ENCODE measurements around the gene MTHFD2L. TPM values are rescaled to one million over a fixed set of nuclear protein-coding genes. Genes with fewer than 3 reads are reported as not detected.

The MTHFD2L gene
- 10 to 100 TPM; 29.1 to 44.1 TPM for total RNA-seq
- polyA plus RNA-seq (ENCODE audit: insufficient read depth, low read depth, low replicate concordance) = 14.8 TPM
- long read RNA-seq, donor 1, transcript MTHFD2L-208 (2 exons, 2,363 nt) = major isoform, 20 of 28 reads
- long read RNA-seq, donor 1, partial matches to known transcripts = 0 of 28 reads
- long read RNA-seq, donor 1, other reads (novel, unspliced or antisense) = 8 of 28 reads
- long read RNA-seq, donor 2, transcript MTHFD2L-208 (2 exons, 2,363 nt) = major isoform, 13 of 20 reads
- long read RNA-seq, donor 2, partial matches to known transcripts = 0 of 20 reads
- long read RNA-seq, donor 2, other reads (novel, unspliced or antisense) = 5 of 20 reads

- H3K27me3 ChIP-seq = no peaks in the 10 kb centered on the region
- WGBS, 2 donors = 0% methylated on average over 11 to 65 of the region's 78 CpGs
- peak within 1 kb of the TSS; percentile 78 to 82 for H3K4me3 ChIP-seq
- intact Hi-C loops (cut with DNase I; ENCODE audit: low total_unique reads) = no loop called here
- H3K9me3 ChIP-seq = no peaks in the 10 kb centered on the region
- DNase-seq = peak; percentile 96
- H3K36me3 ChIP-seq (ENCODE audit: low read depth, missing control alignments) = no peaks in the 10 kb centered on the region
- no peak for TF ChIP-seq POLR2A (IDR thresholded peaks at IDR 0.05)
- TF ChIP-seq CTCF (IDR thresholded peaks at IDR 0.05) = no peak
- peaks cover 15% of the 10 kb centered on the region for H3K4me1 ChIP-seq
- H3K27ac ChIP-seq = peak within 1 kb of the TSS; percentile 95
Measured at GRCh38 chr4:74157561-74158465, at the start of gene MTHFD2L. Gene MTHFD2L (plus strand): TSS chr4:74158118. CDS start chr4:74158139, 21 bp downstream.

GRCh38 chr4:74108457-74109115, 49.3 kb upstream of the MTHFD2L start:
- no peaks in the 10 kb centered on the region for H3K36me3 ChIP-seq (ENCODE audit: low read depth, missing control alignments)
- TF ChIP-seq POLR2A (IDR thresholded peaks at IDR 0.05) (no peak), CTCF (IDR thresholded peaks at IDR 0.05) (no peak)
- no peaks in the 10 kb centered on the region for H3K9me3 ChIP-seq
- H3K27ac ChIP-seq = no peak overlapping the region
- WGBS, 2 donors = 95 to 100% methylated on average over 1 of the region's 1 CpG
- H3K4me3 ChIP-seq = no peak overlapping the region
- H3K27me3 ChIP-seq = no peaks in the 10 kb centered on the region
- intact Hi-C loops (cut with DNase I; ENCODE audit: low total_unique reads) = no loop called here
- no peaks in the 10 kb centered on the region for H3K4me1 ChIP-seq
- no peak for DNase-seq

GRCh38 chr4:74109116-74109869, 48.6 kb upstream of the MTHFD2L start:
- no peaks in the 10 kb centered on the region for H3K4me1 ChIP-seq
- no peak overlapping the region for H3K27ac ChIP-seq
- no peak for DNase-seq
- no peaks in the 10 kb centered on the region for H3K9me3 ChIP-seq
- 50 to 63% methylated on average over 3 of the region's 3 CpGs for WGBS, 2 donors
- H3K4me3 ChIP-seq = no peak overlapping the region
- intact Hi-C loops (cut with DNase I; ENCODE audit: low total_unique reads) = no loop called here
- no peaks in the 10 kb centered on the region for H3K27me3 ChIP-seq
- no peaks in the 10 kb centered on the region for H3K36me3 ChIP-seq (ENCODE audit: low read depth, missing control alignments)
- TF ChIP-seq CTCF (IDR thresholded peaks at IDR 0.05) (no peak), POLR2A (IDR thresholded peaks at IDR 0.05) (no peak)

GRCh38 chr4:74109870-74110605, 47.9 kb upstream of the MTHFD2L start:
- DNase-seq = no peak
- H3K9me3 ChIP-seq = no peaks in the 10 kb centered on the region
- TF ChIP-seq CTCF (IDR thresholded peaks at IDR 0.05) (no peak), POLR2A (IDR thresholded peaks at IDR 0.05) (no peak)
- no peak overlapping the region for H3K4me3 ChIP-seq
- WGBS, 2 donors = 84 to 85% methylated on average over 6 of the region's 6 CpGs
- H3K27ac ChIP-seq = no peak overlapping the region
- H3K27me3 ChIP-seq = no peaks in the 10 kb centered on the region
- H3K4me1 ChIP-seq = no peaks in the 10 kb centered on the region
- H3K36me3 ChIP-seq (ENCODE audit: low read depth, missing control alignments) = no peaks in the 10 kb centered on the region
- intact Hi-C loops (cut with DNase I; ENCODE audit: low total_unique reads) = no loop called here

Measured in testis (tissue), 5 donors.